Hepatocyte (in vitro differentiated cells): Measurements from ENCODE around the gene ZNF326.
"Not testable (repeated sequence)": the region's sequence is repeated elsewhere in the genome, so short reads cannot be mapped to it uniquely, and the experiment has no call there.

Experiments
- CTCF ChIP-seq: fragments of 200-600 bp; sonication (generic); IDR thresholded peaks from 2 replicates; pipeline ENCODE4 v1.5.1; 2016; ENCODE audit warnings: antibody characterized with exemption, mild to moderate bottlenecking; ENCODE audit not compliant: poor library complexity
- EZH2 ChIP-seq: fragments of 200-600 bp; sonication (generic); IDR thresholded peaks from 2 replicates; pipeline ENCODE4 v1.6.1; 2016; ENCODE audit warnings: antibody characterized with exemption, mild to moderate bottlenecking, borderline replicate concordance
- EZH2phosphoT487 ChIP-seq: fragments of 200-600 bp; sonication (generic); IDR thresholded peaks from one replicate; pipeline ENCODE4 v1.6.1; 2018; ENCODE audit warnings: antibody characterized with exemption, mild to moderate bottlenecking, low read depth, moderate library complexity; ENCODE audit not compliant: unreplicated experiment, severe bottlenecking

- TF ChIP-seq CTCF, EZH2, EZH2phosphoT487: not testable (repeated sequence)
Measured at GRCh38 chr1:90064109-90064508, 69.2 kb downstream of the ZNF326 start.
